ENCODE data around the gene MAPKBP1.

- TF ChIP-seq CTCF (IDR thresholded peaks at IDR 0.05), result no peak
- no peak for TF ChIP-seq POLR2A (IDR thresholded peaks at IDR 0.05)
Observed at GRCh38 chr15:41825572-41826535, 51.6 kb downstream of the MAPKBP1 start.
